H1 (cell line): ENCODE results near the gene ADD3. TPM values are rescaled to one million over a fixed set of nuclear protein-coding genes. Genes with fewer than 3 reads are reported as not detected.

ENCODE experiments used
- HDAC2 ChIP-seq, 2 experiments: fragments of 300-600 bp in 1 of 2; sonication (generic) in 1 of 2; IDR thresholded peaks; 2 replicates each; pipeline ENCODE4 v1.6.1; 2011 to 2012; ENCODE audit warnings: low read depth in 2 of 2, low read length in 2 of 2, mild to moderate bottlenecking in 2 of 2, moderate library complexity in 2 of 2, borderline replicate concordance in 1 of 2, inconsistent platforms in 1 of 2
- polyA plus RNA-seq, 7 experiments: library from polyadenylated mRNA; depleted of rRNA in 3 of 7; stranded (reverse) in 5 of 7; unstranded in 2 of 7; fragments of >200 nt in 5 of 7; fragments of 200-250 nt in 2 of 7; gene quantifications; 1 replicate in 5 of 7; 2 replicates in 1 of 7; 4 replicates in 1 of 7; pipeline versions ENCODE4 v1.2.1 to v1.2.3, GENCODE V29; 2011 to 2013; ENCODE audit warnings: missing spikeins in 2 of 7, mixed read lengths in 2 of 7
- total RNA-seq: library from RNA; stranded (reverse); fragmentation: NEBNext Ultra II Directional; extraction: Animal tissue kit (Norgen Biotek cat#: 25700); gene quantifications from 2 replicates; pipeline ENCODE4 v1.2.1, GENCODE V29; 2021

ADD3 gene
- total and polyA plus RNA-seq, 2 of the 8 experiments (the other 6 are each of a cell fraction or from before 2014, with no cell fraction given) = 44.7 to 85.6 TPM

DNA sequence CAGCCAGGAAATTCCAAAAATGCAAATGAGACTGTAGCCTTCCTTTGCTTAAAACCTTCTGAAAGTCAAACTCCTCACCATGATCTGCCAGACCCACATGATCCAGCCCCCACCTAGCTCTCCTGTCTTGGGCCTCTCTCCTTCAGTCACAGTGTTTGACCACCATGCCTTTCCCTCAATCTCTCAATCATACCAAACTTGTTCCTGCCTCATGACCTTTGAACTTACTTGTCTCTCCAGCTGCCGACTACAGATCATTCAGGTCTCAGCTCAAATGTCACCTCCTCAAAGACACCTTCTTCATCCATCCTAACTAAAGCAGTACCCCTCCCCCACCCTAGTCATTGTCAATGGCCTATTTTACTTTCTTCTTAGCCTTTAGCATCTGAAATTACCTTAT lies 9.3 kb upstream of the ADD3 start (continued):
- TF ChIP-seq HDAC2 (IDR thresholded peaks at IDR 0.05; ENCODE audit: borderline replicate concordance in 1 of 2, low read depth in 2 of 2, low read length in 2 of 2) = no peak
